GM19023 (cell line): ENCODE results near the gene OR52E6.

Experiments used
- ATAC-seq: cut with Tn5 transposase; IDR thresholded peaks from one replicate; pipeline ENCODE4 v1.9.1; 2021; ENCODE audit warnings: mild to moderate bottlenecking, moderate library complexity; ENCODE audit not compliant: unreplicated experiment

The OR52E6 gene

GRCh38 chr11:5803982-5804381 lies 37.7 kb downstream of the OR52E6 start:
- no peak for ATAC-seq

GRCh38 chr11:5796541-5796940 lies 45.2 kb downstream of the OR52E6 start:
- no peak for ATAC-seq

- ATAC-seq, result no peak
Measured at GRCh38 chr11:5791165-5791564, 50.5 kb downstream of the OR52E6 start, which contains the start of gene OR52N1. Gene OR52N1, minus strand, starts transcription at chr11:5791265. Its CDS starts 2,449 bp downstream, at chr11:5788816.
